SK-N-SH (cell line): ENCODE data around the gene MARS1. TPM values are rescaled to one million over a fixed set of nuclear protein-coding genes. Genes with fewer than 3 reads are reported as not detected.

Experiments used
- CTCF ChIA-PET: fragments of 300-600, 350-600 bp; formaldehyde crosslinking; extraction: SDS; loops from one replicate; lab custom pipeline; 2021; lab: Yijun Ruan, JAX
- POLR2A ChIA-PET: fragments of 350-600 bp; sonication (Branson Sonifier 250); formaldehyde crosslinking; extraction: SDS; loops from one replicate; lab custom pipeline; 2020; ENCODE audit warnings: antibody characterized with exemption, inconsistent platforms; lab: Yijun Ruan, JAX
- DNase-seq: peaks from one replicate; pipeline ENCODE4 v3.0.0; 2012
- H2AFZ ChIP-seq: fragments of 200-600 bp; sonication (generic); 2 replicates; pipeline ENCODE4 v1.8.1; 2016; ENCODE audit warnings: antibody characterized with exemption, mild to moderate bottlenecking, low read depth
- H3F3A ChIP-seq: fragments of 200-600 bp; sonication (generic); replicated peaks from 2 replicates; pipeline ENCODE3; 2016; ENCODE audit warnings: antibody characterized with exemption, mild to moderate bottlenecking; ENCODE audit not compliant: insufficient read depth
- H3K27ac ChIP-seq, 2 experiments: fragments of 200-500 bp in 1 of 2; fragments of 200-600 bp in 1 of 2; sonication (Bioruptor generic) in 1 of 2; sonication (generic), shearing (Covaris generic) in 1 of 2; 2 replicates each; pipeline versions ENCODE4 v1.5.1 to v1.6.1; 2014 to 2016; ENCODE audit warnings: low read depth in 2 of 2, inconsistent platforms in 1 of 2, low read length in 1 of 2, mild to moderate bottlenecking in 1 of 2, mixed read lengths in 1 of 2
- H3K27me3 ChIP-seq: fragments of 200-600 bp; sonication (generic), shearing (Covaris generic); 2 replicates; pipeline ENCODE4 v1.6.1; 2016; ENCODE audit warnings: mixed run types; ENCODE audit not compliant: insufficient read depth
- H3K36me3 ChIP-seq, 2 experiments: fragments of 200-500 bp in 1 of 2; fragments of 200-600 bp in 1 of 2; sonication (Bioruptor generic) in 1 of 2; sonication (generic) in 1 of 2; replicated peaks in 1 of 2; 2 replicates each; pipeline versions ENCODE3 to v1.5.1; 2014 to 2016; ENCODE audit warnings: low read length in 1 of 2, mild to moderate bottlenecking in 1 of 2; ENCODE audit not compliant: insufficient read depth in 2 of 2, control insufficient read depth in 1 of 2
- H3K4me1 ChIP-seq, 2 experiments: fragments of 200-500 bp in 1 of 2; fragments of 200-600 bp in 1 of 2; sonication (Bioruptor generic) in 1 of 2; sonication (generic), shearing (Covaris generic) in 1 of 2; 2 replicates each; pipeline versions ENCODE4 v1.5.1 to v1.6.1; 2014 to 2016; ENCODE audit warnings: low read depth in 1 of 2, low read length in 1 of 2, mixed run types in 1 of 2; ENCODE audit not compliant: insufficient read depth in 2 of 2, control insufficient read depth in 1 of 2
- H3K4me2 ChIP-seq: fragments of 200-600 bp; sonication (generic), shearing (Covaris generic); 2 replicates; pipeline ENCODE4 v1.6.1; 2017; ENCODE audit warnings: mixed run types
- H3K4me3 ChIP-seq, 2 experiments: fragments of 200-500 bp in 1 of 2; fragments of 200-600 bp in 1 of 2; sonication (Bioruptor generic) in 1 of 2; sonication (generic), shearing (Covaris generic) in 1 of 2; 2 replicates each; pipeline versions ENCODE4 v1.5.1 to v1.8.1; 2014 to 2016; ENCODE audit warnings: low read depth in 2 of 2, inconsistent platforms in 1 of 2, low read length in 1 of 2, mild to moderate bottlenecking in 1 of 2, mixed read lengths in 1 of 2, moderate library complexity in 1 of 2
- H3K79me2 ChIP-seq: fragments of 200-600 bp; sonication (generic); 2 replicates; pipeline ENCODE4 v1.8.1; 2017; ENCODE audit warnings: mild to moderate bottlenecking; ENCODE audit not compliant: insufficient read depth
- H3K9ac ChIP-seq: fragments of 200-600 bp; sonication (generic); 2 replicates; pipeline ENCODE4 v1.6.1; 2017; ENCODE audit warnings: mixed run types
- H3K9me2 ChIP-seq: fragments of 200-600 bp; sonication (generic); 2 replicates; pipeline ENCODE4 v1.6.1; 2017; ENCODE audit warnings: mixed run types
- H3K9me3 ChIP-seq: fragments of 200-600 bp; sonication (generic); 2 replicates; pipeline ENCODE4 v1.6.1; 2017; ENCODE audit warnings: mixed run types, mild to moderate bottlenecking, moderate library complexity
- H4K20me1 ChIP-seq: fragments of 200-600 bp; sonication (generic); 2 replicates; pipeline ENCODE4 v1.6.1; 2017; ENCODE audit warnings: mild to moderate bottlenecking, mixed run types; ENCODE audit not compliant: insufficient read depth
- CHD2 ChIP-seq: fragments of 150-350 bp; IDR thresholded peaks from 2 replicates; pipeline ENCODE4 v1.6.1; 2018; ENCODE audit warnings: low read length; ENCODE audit not compliant: partially characterized antibody
- ELF1 ChIP-seq: IDR thresholded peaks from 2 replicates; pipeline ENCODE4 v1.4.0; 2012
- EP300 ChIP-seq, 2 experiments: IDR thresholded peaks; 2 replicates each; pipeline versions ENCODE4 v1.4.0 to v1.6.1; 2012; ENCODE audit warnings: borderline replicate concordance in 1 of 2, low read depth in 1 of 2, low read length in 1 of 2
- EZH2phosphoT487 ChIP-seq: fragments of 200-600 bp; sonication (generic); IDR thresholded peaks from 2 replicates; pipeline ENCODE4 v1.6.1; 2017; ENCODE audit warnings: low read depth, mixed run types, mild to moderate bottlenecking, antibody characterized with exemption, moderate library complexity, borderline replicate concordance
- FOXJ3 ChIP-seq: sonication (generic); formaldehyde crosslinking; IDR thresholded peaks from 2 replicates; pipeline ENCODE4 v1.5.1; 2020; ENCODE audit warnings: mild to moderate bottlenecking, missing genetic modification reagents
- GABPA ChIP-seq: IDR thresholded peaks from 2 replicates; pipeline ENCODE4 v1.4.0; 2012; ENCODE audit warnings: low read depth, mild to moderate bottlenecking
- MXI1 ChIP-seq: IDR thresholded peaks from 2 replicates; pipeline ENCODE4 v1.6.1; 2012; ENCODE audit warnings: mild to moderate bottlenecking, low read depth, low read length, improper control_type of control experiment
- NFIC ChIP-seq: IDR thresholded peaks from 2 replicates; pipeline ENCODE4 v1.4.0; 2012; ENCODE audit warnings: borderline replicate concordance
- NRF1 ChIP-seq: IDR thresholded peaks from 2 replicates; pipeline ENCODE4 v1.6.1; 2012; ENCODE audit warnings: low read depth, mild to moderate bottlenecking, low read length
- POLR2AphosphoS5 ChIP-seq: IDR thresholded peaks from 2 replicates; pipeline ENCODE4 v1.6.1; 2012; ENCODE audit warnings: low read depth, low read length
- RCOR1 ChIP-seq: fragments of 150-350 bp; IDR thresholded peaks from 2 replicates; pipeline ENCODE4 v1.6.1; 2017; ENCODE audit warnings: antibody characterized with exemption, low read length
- REST ChIP-seq: IDR thresholded peaks from 2 replicates; pipeline ENCODE4 v1.6.1; 2012; ENCODE audit warnings: mild to moderate bottlenecking, low read depth, low read length, moderate library complexity
- SIN3A ChIP-seq: IDR thresholded peaks from 2 replicates; pipeline ENCODE4 v1.6.1; 2012; ENCODE audit warnings: low read depth, mild to moderate bottlenecking, low read length, moderate library complexity, borderline replicate concordance
- SMC3 ChIP-seq: IDR thresholded peaks from 2 replicates; pipeline ENCODE4 v1.6.1; 2012; ENCODE audit warnings: low read depth, low read length, improper control_type of control experiment
- TAF1 ChIP-seq: IDR thresholded peaks from 2 replicates; pipeline ENCODE4 v1.6.1; 2012; ENCODE audit warnings: low read depth, mild to moderate bottlenecking, low read length, moderate library complexity, borderline replicate concordance
- TCF12 ChIP-seq: IDR thresholded peaks from 2 replicates; pipeline ENCODE4 v1.4.0; 2012
- YY1 ChIP-seq: IDR thresholded peaks from 2 replicates; pipeline ENCODE4 v1.4.0; 2012; ENCODE audit warnings: low read depth, mild to moderate bottlenecking
- WGBS: methylation state at CpG from one replicate; pipeline ENCODE4 v1.1.6; 2017; ENCODE audit warnings: low lambda C conversion rate; 5-methylcytosine and 5-hydroxymethylcytosine counted together
- polyA plus RNA-seq, 3 experiments: library from polyadenylated mRNA; depleted of rRNA; stranded (reverse); fragments of >200 nt; gene quantifications; 2 replicates each; pipeline ENCODE4 v1.2.3, GENCODE V29; 2012
- TF ChIP-seq, protein P1 (sequence below): IDR thresholded peaks from 2 replicates; pipeline ENCODE4 v1.4.0; 2012; ENCODE audit warnings: low read depth
- TF ChIP-seq, protein P2 (sequence below): IDR thresholded peaks from 2 replicates; pipeline ENCODE4 v1.4.0; 2012; ENCODE audit warnings: low read depth, borderline replicate concordance
- TF ChIP-seq, protein P3 (sequence below): fragments of 200-600 bp; sonication (generic); IDR thresholded peaks from 2 replicates; pipeline ENCODE4 v1.6.1; 2017; ENCODE audit warnings: antibody characterized with exemption, mild to moderate bottlenecking, moderate library complexity

The MARS1 gene
- polyA plus RNA-seq, 1 of the 3 experiments (the other 2 are of a cell fraction) = 158 TPM

GRCh38 chr12:57473886-57474285 lies 14.0 kb upstream of the MARS1 start (continued):
- TF ChIP-seq REST (no peak), YY1 (no peak), NFIC (no peak)

DNA sequence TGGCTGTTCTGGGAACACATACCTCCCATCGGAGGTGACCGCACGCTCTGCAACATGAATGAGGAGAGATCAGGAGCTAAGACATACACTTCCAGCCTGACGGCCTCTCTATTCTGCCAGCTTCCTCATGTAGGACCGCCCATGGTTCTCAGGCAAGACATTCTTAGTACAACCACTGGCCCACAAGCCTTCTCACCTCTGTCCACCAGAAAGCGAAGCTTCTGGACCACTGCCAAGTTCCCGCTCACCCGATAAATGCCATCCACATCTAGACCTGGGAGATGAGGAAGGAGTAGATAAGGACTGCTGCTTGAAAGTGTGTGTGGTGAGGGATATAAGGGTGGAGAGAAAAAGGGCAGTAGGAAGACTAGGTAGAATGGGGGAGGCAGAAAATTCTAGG lies 13.4 kb upstream of the MARS1 start:
- Histone ChIP-seq H3K27ac (no peak overlapping the region), H3K9me3 (no peaks in the 10 kb centered on the region), H3K36me3 (no peaks in the 10 kb centered on the region), H3K27me3 (peaks cover 71% of the 10 kb centered on the region), H3F3A (no peaks in the 10 kb centered on the region), H3K9ac (no peak overlapping the region), H3K4me1 (peaks cover 0 to 10% of the 10 kb centered on the region in 2 experiments; a peak in 3 of 4 replicates), H4K20me1 (no peaks in the 10 kb centered on the region), H3K4me2 (no peak overlapping the region), H2AFZ (no peak overlapping the region), H3K79me2 (no peaks in the 10 kb centered on the region), H3K4me3 (no peak overlapping the region), H3K9me2 (no peaks in the 10 kb centered on the region)
- no peak for DNase-seq
- ChIA-PET CTCF (interaction anchor here (0.9 to 4.8 kb wide), 8 partner anchors 9 to 260 kb away, joined by 3 to 67 read pairs (median 3); partner anchors contain the start of genes GLI1 and MARS1), POLR2A (no interaction called here)
- 52% methylated on average over 8 of the region's 8 CpGs for WGBS
- no peak for TF ChIP-seq TAF1
- TF ChIP-seq SIN3A = no peak
- TF ChIP-seq, protein P1, sequence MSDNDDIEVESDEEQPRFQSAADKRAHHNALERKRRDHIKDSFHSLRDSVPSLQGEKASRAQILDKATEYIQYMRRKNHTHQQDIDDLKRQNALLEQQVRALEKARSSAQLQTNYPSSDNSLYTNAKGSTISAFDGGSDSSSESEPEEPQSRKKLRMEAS = no peak
- no peak for TF ChIP-seq GABPA
- no peak for TF ChIP-seq CHD2
- no peak for TF ChIP-seq REST
- TF ChIP-seq NFIC = no peak
- TF ChIP-seq FOXJ3 = no peak
- TF ChIP-seq, protein P2, sequence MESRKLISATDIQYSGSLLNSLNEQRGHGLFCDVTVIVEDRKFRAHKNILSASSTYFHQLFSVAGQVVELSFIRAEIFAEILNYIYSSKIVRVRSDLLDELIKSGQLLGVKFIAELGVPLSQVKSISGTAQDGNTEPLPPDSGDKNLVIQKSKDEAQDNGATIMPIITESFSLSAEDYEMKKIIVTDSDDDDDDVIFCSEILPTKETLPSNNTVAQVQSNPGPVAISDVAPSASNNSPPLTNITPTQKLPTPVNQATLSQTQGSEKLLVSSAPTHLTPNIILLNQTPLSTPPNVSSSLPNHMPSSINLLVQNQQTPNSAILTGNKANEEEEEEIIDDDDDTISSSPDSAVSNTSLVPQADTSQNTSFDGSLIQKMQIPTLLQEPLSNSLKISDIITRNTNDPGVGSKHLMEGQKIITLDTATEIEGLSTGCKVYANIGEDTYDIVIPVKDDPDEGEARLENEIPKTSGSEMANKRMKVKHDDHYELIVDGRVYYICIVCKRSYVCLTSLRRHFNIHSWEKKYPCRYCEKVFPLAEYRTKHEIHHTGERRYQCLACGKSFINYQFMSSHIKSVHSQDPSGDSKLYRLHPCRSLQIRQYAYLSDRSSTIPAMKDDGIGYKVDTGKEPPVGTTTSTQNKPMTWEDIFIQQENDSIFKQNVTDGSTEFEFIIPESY = no peak
- no peak for TF ChIP-seq EZH2phosphoT487
- no peak for TF ChIP-seq POLR2AphosphoS5
- TF ChIP-seq MXI1 = no peak
- TF ChIP-seq TCF12 = no peak
- TF ChIP-seq ELF1 = no peak
- TF ChIP-seq EP300 (IDR thresholded peaks at IDR 0.05; ENCODE audit: borderline replicate concordance in 1 of 2, low read depth in 1 of 2, low read length in 1 of 2) = no peak
- TF ChIP-seq, protein P3, sequence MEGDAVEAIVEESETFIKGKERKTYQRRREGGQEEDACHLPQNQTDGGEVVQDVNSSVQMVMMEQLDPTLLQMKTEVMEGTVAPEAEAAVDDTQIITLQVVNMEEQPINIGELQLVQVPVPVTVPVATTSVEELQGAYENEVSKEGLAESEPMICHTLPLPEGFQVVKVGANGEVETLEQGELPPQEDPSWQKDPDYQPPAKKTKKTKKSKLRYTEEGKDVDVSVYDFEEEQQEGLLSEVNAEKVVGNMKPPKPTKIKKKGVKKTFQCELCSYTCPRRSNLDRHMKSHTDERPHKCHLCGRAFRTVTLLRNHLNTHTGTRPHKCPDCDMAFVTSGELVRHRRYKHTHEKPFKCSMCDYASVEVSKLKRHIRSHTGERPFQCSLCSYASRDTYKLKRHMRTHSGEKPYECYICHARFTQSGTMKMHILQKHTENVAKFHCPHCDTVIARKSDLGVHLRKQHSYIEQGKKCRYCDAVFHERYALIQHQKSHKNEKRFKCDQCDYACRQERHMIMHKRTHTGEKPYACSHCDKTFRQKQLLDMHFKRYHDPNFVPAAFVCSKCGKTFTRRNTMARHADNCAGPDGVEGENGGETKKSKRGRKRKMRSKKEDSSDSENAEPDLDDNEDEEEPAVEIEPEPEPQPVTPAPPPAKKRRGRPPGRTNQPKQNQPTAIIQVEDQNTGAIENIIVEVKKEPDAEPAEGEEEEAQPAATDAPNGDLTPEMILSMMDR = no peak
- no peak for TF ChIP-seq SMC3
- no peak for TF ChIP-seq YY1
- no peak for TF ChIP-seq NRF1
- TF ChIP-seq RCOR1 = no peak
